Right renal pelvis (tissue), 4 donors: Measurements from ENCODE around the gene UBXN10. TPM values are rescaled to one million over a fixed set of nuclear protein-coding genes. Genes with fewer than 3 reads are reported as not detected.
"Not testable (repeated sequence)": the region's sequence is repeated elsewhere in the genome, so short reads cannot be mapped to it uniquely, and the experiment has no call there.

Experiments
- DNase-seq, 4 donors: peaks; one replicate each; pipeline ENCODE4 v3.0.0-alpha.2; 2013; ENCODE audit warnings: low read depth in 4 of 4, low spot score in 3 of 4, missing footprints in 1 of 4
- polyA plus RNA-seq, 4 donors: library from polyadenylated mRNA; unstranded; fragments of 120-200 nt; gene quantifications; one replicate each; pipeline ENCODE4 v1.2.1, GENCODE V29; 2013; ENCODE audit not compliant: insufficient read length in 4 of 4

The UBXN10 gene
- polyA plus RNA-seq, 4 donors: 6.0 to 6.4 (median 6.3) TPM

GRCh38 chr1:20199403-20199802 lies 13.5 kb downstream of the UBXN10 start:
- DNase-seq: no peak

- no peak for DNase-seq
Measured at GRCh38 chr1:20199840-20200239, 13.9 kb downstream of the UBXN10 start.

- no peak for DNase-seq
Measured at GRCh38 chr1:20200966-20201365, 15.1 kb downstream of the UBXN10 start.

GRCh38 chr1:20202166-20202565 lies 16.3 kb downstream of the UBXN10 start:
- DNase-seq: no peak

GRCh38 chr1:20207546-20207945 lies 21.6 kb downstream of the UBXN10 start:
- DNase-seq: no peak

- DNase-seq: no peak
Measured at GRCh38 chr1:20209471-20209870, 23.6 kb downstream of the UBXN10 start.

GRCh38 chr1:20210736-20211460 lies 25.0 kb downstream of the UBXN10 start:
- DNase-seq: no peak

GRCh38 chr1:20211511-20211931 lies 25.6 kb downstream of the UBXN10 start:
- no peak for DNase-seq

GRCh38 chr1:20212085-20212684 lies 26.3 kb downstream of the UBXN10 start:
- DNase-seq: no peak

GRCh38 chr1:20212685-20213331 lies 26.9 kb downstream of the UBXN10 start:
- peak; percentile 54 to 79 (median 72) for DNase-seq

GRCh38 chr1:20215716-20216115 lies 29.8 kb downstream of the UBXN10 start:
- DNase-seq: no peak

GRCh38 chr1:20216574-20216973 lies 30.7 kb downstream of the UBXN10 start:
- DNase-seq: no peak

GRCh38 chr1:20219053-20219452 lies 33.2 kb downstream of the UBXN10 start:
- DNase-seq: not testable (repeated sequence)

GRCh38 chr1:20220036-20220435 lies 34.1 kb downstream of the UBXN10 start:
- DNase-seq: no peak

- no peak for DNase-seq
Measured at GRCh38 chr1:20223106-20223505, 37.2 kb downstream of the UBXN10 start.

GRCh38 chr1:20223551-20224419 lies 37.9 kb downstream of the UBXN10 start:
- peak in 1 of 4 donors; percentile 38 for DNase-seq

- DNase-seq: no peak
Measured at GRCh38 chr1:20224546-20224945, 38.6 kb downstream of the UBXN10 start.

- DNase-seq: no peak
Measured at GRCh38 chr1:20227704-20228103, 41.8 kb downstream of the UBXN10 start.

GRCh38 chr1:20228314-20228825 lies 42.5 kb downstream of the UBXN10 start:
- DNase-seq: no peak

GRCh38 chr1:20229171-20229570 lies 43.3 kb downstream of the UBXN10 start:
- DNase-seq: no peak

- not testable (repeated sequence) for DNase-seq
Measured at GRCh38 chr1:20232564-20232963, 46.7 kb downstream of the UBXN10 start.
